HCT116 (cell line): ENCODE data around the gene ST3GAL6. TPM values are rescaled to one million over a fixed set of nuclear protein-coding genes. Genes with fewer than 3 reads are reported as not detected.

Source experiments
- ATAC-seq: fragments of 200-7000 bp; cut with Tn5 transposase; 2 replicates; pipeline ENCODE4 v1.9.1; 2020; ENCODE audit warnings: mild to moderate bottlenecking, moderate library complexity
- BruUV-seq: library from RNA; stranded (reverse); fragments of 400-500 nt; replicated peaks from 2 replicates; lab custom pipeline; 2021; lab: Mats Ljungman, UMichigan
- CTCF ChIA-PET: fragments of 300-600 bp; sonication (Branson Sonifier 250); formaldehyde crosslinking; loops from one replicate; lab custom pipeline; 2021; ENCODE audit warnings: antibody characterized with exemption; lab: Charles Lee
- POLR2A ChIA-PET: fragments of 300-600, 350-600 bp; sonication (Branson Sonifier 250); formaldehyde crosslinking; loops from one replicate; lab custom pipeline; 2021; ENCODE audit warnings: antibody characterized with exemption; lab: Charles Lee
- RAD21 ChIA-PET, 2 experiments: fragments of 300-600 bp; sonication (Branson Sonifier 250); formaldehyde crosslinking; loops; one replicate each; lab custom pipeline; 2023; ENCODE audit warnings: low total read pairs in 2 of 2; ENCODE audit not compliant: uncharacterized antibody in 2 of 2, unreplicated experiment in 2 of 2, low non-redundant PET in 1 of 2; lab: Charles Lee
- DNase-seq: peaks from one replicate; pipeline ENCODE4 v3.0.0-alpha.2; 2010; ENCODE audit warnings: low read depth, low spot score
- H2AFZ ChIP-seq: fragments of 200-600 bp; shearing (Covaris generic), sonication (generic); 2 replicates; pipeline ENCODE4 v1.6.1; 2017; ENCODE audit warnings: low read depth, mixed run types, mixed read lengths, antibody characterized with exemption, low read length; ENCODE audit not compliant: poor library complexity, severe bottlenecking
- H3K27ac ChIP-seq: 2 replicates; pipeline ENCODE4 v1.5.1; 2012; ENCODE audit warnings: low read depth, low read length
- H3K27me3 ChIP-seq: fragments of 200-600 bp; sonication (generic); 2 replicates; pipeline ENCODE4 v1.6.1; 2016; ENCODE audit warnings: mixed run types, low read length, mixed read lengths; ENCODE audit not compliant: insufficient read depth
- H3K36me3 ChIP-seq, 2 experiments: fragments of 200-500 bp in 1 of 2; fragments of 200-600 bp in 1 of 2; sonication (Bioruptor generic) in 1 of 2; sonication (generic) in 1 of 2; 2 replicates each; pipeline versions ENCODE4 v1.5.1 to v1.6.1; 2014 to 2016; ENCODE audit warnings: low read length in 2 of 2, inconsistent platforms in 1 of 2, mixed read lengths in 1 of 2, mixed run types in 1 of 2; ENCODE audit not compliant: insufficient read depth in 2 of 2, control insufficient read depth in 1 of 2
- H3K4me1 ChIP-seq, 2 experiments: fragments of 200-600 bp in 1 of 2; sonication (generic) in 1 of 2; 2 replicates each; pipeline versions ENCODE4 v1.5.1 to v1.6.1; 2012 to 2017; ENCODE audit warnings: low read length in 2 of 2, inconsistent platforms in 1 of 2, mild to moderate bottlenecking in 1 of 2, mixed read lengths in 1 of 2, mixed run types in 1 of 2, moderate library complexity in 1 of 2; ENCODE audit not compliant: insufficient read depth in 2 of 2, control insufficient read depth in 1 of 2
- H3K4me2 ChIP-seq: fragments of 200-600 bp; sonication (generic); 2 replicates; pipeline ENCODE4 v1.6.1; 2017; ENCODE audit warnings: mixed run types, low read length, mixed read lengths
- H3K4me3 ChIP-seq, 2 experiments: fragments of 200-600 bp in 1 of 2; sonication (generic) in 1 of 2; replicated peaks in 1 of 2; 2 replicates each; pipeline ENCODE4 v1.5.1; 2011 to 2016; ENCODE audit warnings: low read length in 2 of 2, control low read depth in 1 of 2, low read depth in 1 of 2, mild to moderate bottlenecking in 1 of 2, mixed read lengths in 1 of 2, mixed run types in 1 of 2
- H3K79me2 ChIP-seq: fragments of 200-600 bp; sonication (generic); 2 replicates; pipeline ENCODE4 v1.6.1; 2017; ENCODE audit warnings: mild to moderate bottlenecking, mixed run types, low read length, moderate library complexity, mixed read lengths; ENCODE audit not compliant: insufficient read depth
- H3K9ac ChIP-seq: fragments of 200-600 bp; sonication (generic); 2 replicates; pipeline ENCODE4 v1.6.1; 2016; ENCODE audit warnings: low read length, mixed read lengths
- H3K9me2 ChIP-seq: fragments of 200-600 bp; sonication (generic), shearing (Covaris generic); 2 replicates; pipeline ENCODE4 v1.6.1; 2017; ENCODE audit warnings: mixed run types, mild to moderate bottlenecking, moderate library complexity; ENCODE audit not compliant: insufficient read depth
- H3K9me3 ChIP-seq, 2 experiments: fragments of 200-500 bp in 1 of 2; fragments of 200-600 bp in 1 of 2; sonication (Bioruptor generic) in 1 of 2; sonication (generic) in 1 of 2; 2 replicates each; pipeline ENCODE4 v1.6.1; 2014 to 2017; ENCODE audit warnings: low read length in 2 of 2, mixed read lengths in 2 of 2, inconsistent platforms in 1 of 2, low read depth in 1 of 2, mild to moderate bottlenecking in 1 of 2, mixed run types in 1 of 2, moderate library complexity in 1 of 2; ENCODE audit not compliant: control insufficient read depth in 1 of 2, insufficient read depth in 1 of 2
- H4K20me1 ChIP-seq: fragments of 200-600 bp; sonication (generic), shearing (Covaris generic); 2 replicates; pipeline ENCODE4 v1.6.1; 2017; ENCODE audit warnings: mixed run types, mild to moderate bottlenecking, moderate library complexity; ENCODE audit not compliant: insufficient read depth
- MAX ChIP-seq: IDR thresholded peaks from 2 replicates; pipeline ENCODE4 v1.6.1; 2012
- POLR2A ChIP-seq: IDR thresholded peaks from 2 replicates; pipeline ENCODE4 v1.7.0; 2011; ENCODE audit warnings: borderline replicate concordance; ENCODE audit not compliant: insufficient read depth, insufficient read length; ENCODE audit errors: extremely low read depth
- POLR2AphosphoS5 ChIP-seq: IDR thresholded peaks from 2 replicates; pipeline ENCODE4 v1.6.1; 2011; ENCODE audit warnings: mild to moderate bottlenecking, low read depth, low read length, moderate library complexity
- RAD21 ChIP-seq: IDR thresholded peaks from 2 replicates; pipeline ENCODE4 v1.6.1; 2012; ENCODE audit warnings: low read depth, mild to moderate bottlenecking
- SIN3A ChIP-seq: IDR thresholded peaks from 2 replicates; pipeline ENCODE4 v1.6.1; 2012; ENCODE audit warnings: low read depth
- ZBTB33 ChIP-seq: IDR thresholded peaks from 2 replicates; pipeline ENCODE4 v1.6.1; 2011; ENCODE audit warnings: mild to moderate bottlenecking, low read length, moderate library complexity; ENCODE audit not compliant: insufficient replicate concordance; ENCODE audit errors: extremely low read depth
- intact Hi-C: fragments of 100-400 bp; cut with micrococcal nuclease; formaldehyde crosslinking; loops from 2 replicates; pipeline ENCODE4 v1.10.0; 2022
- total RNA-seq: library from RNA; stranded (reverse); gene quantifications from one replicate; pipeline ENCODE4 v1.2.1, GENCODE V29; 2021; ENCODE audit not compliant: unreplicated experiment

ST3GAL6 gene
- total RNA-seq, 1 experiment from 2014 or later, result 10.6 TPM

GRCh38 chr3:98791341-98792325, 28.5 kb downstream of the ST3GAL6 start:
- TSS peak; percentile 8 for BruUV-seq
- H4K20me1 ChIP-seq, result no peaks in the 10 kb centered on the region
- H3K9me3 ChIP-seq, result no peaks in the 10 kb centered on the region
- H2AFZ ChIP-seq, result no peak overlapping the region
- RAD21 ChIA-PET, result no interaction called here
- TF ChIP-seq ZBTB33 (no peak), MAX (no peak), POLR2A (no peak), POLR2AphosphoS5 (peak; percentile 38), RAD21 (no peak), SIN3A (no peak)
- TF ChIP-seq, all 23 proteins: peak for 1
- H3K9ac ChIP-seq, result no peak overlapping the region
- H3K27ac ChIP-seq, result no peak overlapping the region
- ChIA-PET CTCF (interaction anchor here (1.1 kb wide), 1 partner anchor 26 kb away, joined by 4 read pairs; no protein-coding TSS in a partner anchor), POLR2A (no interaction called here)
- H3K36me3 ChIP-seq, result peaks cover 5 to 7% of the 10 kb centered on the region in 2 experiments; a peak in 3 of 4 replicates
- ATAC-seq (peak; percentile 24), DNase-seq (no peak)
- no peaks in the 10 kb centered on the region for H3K9me2 ChIP-seq
- no peak overlapping the region for H3K4me2 ChIP-seq
- H3K4me1 ChIP-seq, result no peaks in the 10 kb centered on the region
- no peaks in the 10 kb centered on the region for H3K79me2 ChIP-seq
- intact Hi-C loops, result no loop called here
- H3K4me3 ChIP-seq, result no peak overlapping the region
- H3K27me3 ChIP-seq, result no peaks in the 10 kb centered on the region
